T-helper 1 cell treated with Interleukin-12 subunit alpha and Interleukin-12 subunit beta and Interleukin-4 antibody, amounts not matched to agents 30 ng/mL and 1 ng/mL, for 36 hours (primary cell): ENCODE data around the gene SDCCAG8. TPM values are rescaled to one million over a fixed set of nuclear protein-coding genes. Genes with fewer than 3 reads are reported as not detected.

ENCODE experiments used
- intact Hi-C: fragments of 100-400 bp; cut with micrococcal nuclease; formaldehyde crosslinking; loops from one replicate; pipeline ENCODE4 v1.15.1; 2024
- total RNA-seq: library from RNA; stranded (reverse); gene quantifications from 2 replicates; pipeline ENCODE4 v1.2.3, GENCODE V29; 2022

SDCCAG8 gene
- total RNA-seq, 1 donor from 2014 or later = 24.9 TPM

GRCh38 chr1:243497939-243498681 is 242.3 kb downstream of the SDCCAG8 start:
- intact Hi-C loops = no loop called here

GRCh38 chr1:243499248-243499647 is 243.4 kb downstream of the SDCCAG8 start:
- intact Hi-C loops = no loop called here

GRCh38 chr1:243499711-243500110 is 243.9 kb downstream of the SDCCAG8 start:
- intact Hi-C loops = no loop called here

- intact Hi-C loops = no loop called here
These were observed 244.7 kb downstream of the SDCCAG8 start for GRCh38 chr1:243500512-243500911.

- intact Hi-C loops = no loop called here
These were observed 245.2 kb downstream of the SDCCAG8 start for GRCh38 chr1:243501002-243501401.

- intact Hi-C loops = no loop called here
These were observed 247.3 kb downstream of the SDCCAG8 start for GRCh38 chr1:243503155-243503554.

- intact Hi-C loops = no loop called here
These were observed 250.3 kb downstream of the SDCCAG8 start for GRCh38 chr1:243505986-243506689.

- intact Hi-C loops = no loop called here
These were observed 251.3 kb downstream of the SDCCAG8 start for GRCh38 chr1:243507001-243507671.

- intact Hi-C loops = no loop called here
These were observed 251.9 kb downstream of the SDCCAG8 start for GRCh38 chr1:243507672-243508302.

GRCh38 chr1:243508303-243508713 is 252.5 kb downstream of the SDCCAG8 start:
- intact Hi-C loops = no loop called here

- intact Hi-C loops = no loop called here
These were observed 253.1 kb downstream of the SDCCAG8 start for GRCh38 chr1:243508943-243509342.

- intact Hi-C loops = no loop called here
These were observed 255.1 kb downstream of the SDCCAG8 start for GRCh38 chr1:243510928-243511327.

GRCh38 chr1:243513726-243514491 is 258.1 kb downstream of the SDCCAG8 start:
- intact Hi-C loops = no loop called here

GRCh38 chr1:243514927-243515326 is 259.1 kb downstream of the SDCCAG8 start:
- intact Hi-C loops = no loop called here

- intact Hi-C loops = no loop called here
These were observed 265.0 kb downstream of the SDCCAG8 start for GRCh38 chr1:243520831-243521230.

- intact Hi-C loops = no loop called here
These were observed 267.9 kb downstream of the SDCCAG8 start for GRCh38 chr1:243523766-243524165.

GRCh38 chr1:243525085-243525487 is 269.2 kb downstream of the SDCCAG8 start:
- intact Hi-C loops = no loop called here

- intact Hi-C loops = no loop called here
These were observed 270.3 kb downstream of the SDCCAG8 start for GRCh38 chr1:243526180-243526579.

- intact Hi-C loops = no loop called here
These were observed 272.7 kb downstream of the SDCCAG8 start for GRCh38 chr1:243528459-243529121.

- intact Hi-C loops = no loop called here
These were observed 273.7 kb downstream of the SDCCAG8 start for GRCh38 chr1:243529512-243529911.
